GM12878 (cell line): ENCODE results near the gene MARS1.

Experiments
- JUND ChIP-seq: IDR thresholded peaks from 2 replicates; pipeline ENCODE4 v1.6.1; 2012; ENCODE audit warnings: low read depth, mild to moderate bottlenecking, low read length, improper control_type of control experiment, moderate library complexity
- MXI1 ChIP-seq: fragments of 150-350 bp; IDR thresholded peaks from 2 replicates; pipeline ENCODE4 v1.6.1; 2011; ENCODE audit warnings: low read depth, mild to moderate bottlenecking, inconsistent platforms, low read length, improper control_type of control experiment
- RAD21 ChIP-seq: IDR thresholded peaks from 2 replicates; pipeline ENCODE4 v1.6.1; 2011; ENCODE audit warnings: mild to moderate bottlenecking, low read depth, low read length, moderate library complexity; ENCODE audit not compliant: insufficient read depth
- SMAD1 ChIP-seq: fragments of 450-650 bp; IDR thresholded peaks from 2 replicates; pipeline ENCODE4 v1.6.1; 2018; ENCODE audit warnings: mild to moderate bottlenecking, low read depth; ENCODE audit not compliant: partially characterized antibody
- TF ChIP-seq, protein P1 (sequence below), 3 experiments: IDR thresholded peaks in 2 of 3; conservative IDR thresholded peaks in 1 of 3; 2 replicates each; pipeline ENCODE4 v1.5.1; 2011; ENCODE audit warnings: low read depth in 3 of 3, low read length in 3 of 3, mild to moderate bottlenecking in 3 of 3, control low read depth in 2 of 3, moderate library complexity in 2 of 3, inconsistent platforms in 1 of 3, mixed read lengths in 1 of 3; ENCODE audit not compliant: control insufficient read depth in 2 of 3, insufficient read depth in 1 of 3; ENCODE audit errors: extremely low read depth in 1 of 3

- TF ChIP-seq JUND (no peak), RAD21 (no peak), MXI1 (no peak), SMAD1 (no peak)
- TF ChIP-seq, protein P1, sequence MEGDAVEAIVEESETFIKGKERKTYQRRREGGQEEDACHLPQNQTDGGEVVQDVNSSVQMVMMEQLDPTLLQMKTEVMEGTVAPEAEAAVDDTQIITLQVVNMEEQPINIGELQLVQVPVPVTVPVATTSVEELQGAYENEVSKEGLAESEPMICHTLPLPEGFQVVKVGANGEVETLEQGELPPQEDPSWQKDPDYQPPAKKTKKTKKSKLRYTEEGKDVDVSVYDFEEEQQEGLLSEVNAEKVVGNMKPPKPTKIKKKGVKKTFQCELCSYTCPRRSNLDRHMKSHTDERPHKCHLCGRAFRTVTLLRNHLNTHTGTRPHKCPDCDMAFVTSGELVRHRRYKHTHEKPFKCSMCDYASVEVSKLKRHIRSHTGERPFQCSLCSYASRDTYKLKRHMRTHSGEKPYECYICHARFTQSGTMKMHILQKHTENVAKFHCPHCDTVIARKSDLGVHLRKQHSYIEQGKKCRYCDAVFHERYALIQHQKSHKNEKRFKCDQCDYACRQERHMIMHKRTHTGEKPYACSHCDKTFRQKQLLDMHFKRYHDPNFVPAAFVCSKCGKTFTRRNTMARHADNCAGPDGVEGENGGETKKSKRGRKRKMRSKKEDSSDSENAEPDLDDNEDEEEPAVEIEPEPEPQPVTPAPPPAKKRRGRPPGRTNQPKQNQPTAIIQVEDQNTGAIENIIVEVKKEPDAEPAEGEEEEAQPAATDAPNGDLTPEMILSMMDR (IDR thresholded peaks at IDR 0.05 in 2 of 3, conservative IDR thresholded peaks at IDR 0.05 in 1 of 3; ENCODE audit: control insufficient read depth in 2 of 3, extremely low read depth in 1 of 3, insufficient read depth in 1 of 3, low read depth in 3 of 3, low read length in 3 of 3) = no peak
These were observed 27.6 kb downstream of the MARS1 start for GRCh38 chr12:57515408-57515933.
